SK-N-MC (cell line): ENCODE results near the gene CDH4.

Experiments used
- EZH2 ChIP-seq: fragments of 200-600 bp; sonication (generic); IDR thresholded peaks from one replicate; pipeline ENCODE4 v1.6.1; 2017; ENCODE audit warnings: antibody characterized with exemption
- FOXP2 ChIP-seq: optimal IDR thresholded peaks from 2 replicates; pipeline ENCODE3; 2011; ENCODE audit warnings: mild to moderate bottlenecking, moderate library complexity; ENCODE audit not compliant: insufficient read depth; ENCODE audit errors: extremely low read length, control extremely low read depth
- POLR2AphosphoS5 ChIP-seq: IDR thresholded peaks from 2 replicates; pipeline ENCODE4 v1.6.1; 2012; ENCODE audit warnings: mild to moderate bottlenecking, low read depth, low read length, borderline replicate concordance

- no peak for TF ChIP-seq EZH2
- no peak for TF ChIP-seq POLR2AphosphoS5
- no peak for TF ChIP-seq FOXP2
Measured at GRCh38 chr20:61955668-61956395, 703.8 kb downstream of the CDH4 start.
